RWPE1 (cell line): ENCODE measurements around the gene RNF224.

ENCODE experiments used
- CTCF ChIA-PET: fragments of 350-600 bp; sonication (Branson Sonifier 250); formaldehyde crosslinking; extraction: SDS; loops from one replicate; lab custom pipeline; 2021; lab: Yijun Ruan, JAX
- POLR2A ChIA-PET: fragments of 400-600 bp; formaldehyde crosslinking; extraction: SDS; loops from one replicate; lab custom pipeline; 2020; ENCODE audit warnings: antibody characterized with exemption; ENCODE audit not compliant: low non-redundant PET; lab: Yijun Ruan, JAX
- DNase-seq: peaks from one replicate; pipeline ENCODE4 v3.0.0; 2012; ENCODE audit warnings: low spot score
- H3K27ac ChIP-seq: fragments of 450-650 bp; 2 replicates; pipeline ENCODE4 v1.5.1; 2017
- TF ChIP-seq, protein P1 (sequence below): fragments of 450-650 bp; conservative IDR thresholded peaks from 2 replicates; pipeline ENCODE4 v1.5.1; 2017; ENCODE audit warnings: low read depth, mild to moderate bottlenecking

RNF224 gene

GRCh38 chr9:137215196-137215986, 11.9 kb upstream of the RNF224 start:
- CTCF ChIA-PET: interaction anchor here (0.6 to 3.0 kb wide), 8 partner anchors 12 to 219 kb away, joined by 3 to 13 read pairs (median 3); partner anchors contain the start of gene RNF224
- TF ChIP-seq, protein P1, sequence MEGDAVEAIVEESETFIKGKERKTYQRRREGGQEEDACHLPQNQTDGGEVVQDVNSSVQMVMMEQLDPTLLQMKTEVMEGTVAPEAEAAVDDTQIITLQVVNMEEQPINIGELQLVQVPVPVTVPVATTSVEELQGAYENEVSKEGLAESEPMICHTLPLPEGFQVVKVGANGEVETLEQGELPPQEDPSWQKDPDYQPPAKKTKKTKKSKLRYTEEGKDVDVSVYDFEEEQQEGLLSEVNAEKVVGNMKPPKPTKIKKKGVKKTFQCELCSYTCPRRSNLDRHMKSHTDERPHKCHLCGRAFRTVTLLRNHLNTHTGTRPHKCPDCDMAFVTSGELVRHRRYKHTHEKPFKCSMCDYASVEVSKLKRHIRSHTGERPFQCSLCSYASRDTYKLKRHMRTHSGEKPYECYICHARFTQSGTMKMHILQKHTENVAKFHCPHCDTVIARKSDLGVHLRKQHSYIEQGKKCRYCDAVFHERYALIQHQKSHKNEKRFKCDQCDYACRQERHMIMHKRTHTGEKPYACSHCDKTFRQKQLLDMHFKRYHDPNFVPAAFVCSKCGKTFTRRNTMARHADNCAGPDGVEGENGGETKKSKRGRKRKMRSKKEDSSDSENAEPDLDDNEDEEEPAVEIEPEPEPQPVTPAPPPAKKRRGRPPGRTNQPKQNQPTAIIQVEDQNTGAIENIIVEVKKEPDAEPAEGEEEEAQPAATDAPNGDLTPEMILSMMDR: no peak
- no peak for DNase-seq
- peak overlapping the region; percentile 82 for H3K27ac ChIP-seq
- POLR2A ChIA-PET: interaction anchor here (0.6 to 1.3 kb wide), 2 partner anchors 21 to 27 kb away, joined by 3 to 4 read pairs; partner anchors contain the start of genes ANAPC2 and SSNA1

DNA sequence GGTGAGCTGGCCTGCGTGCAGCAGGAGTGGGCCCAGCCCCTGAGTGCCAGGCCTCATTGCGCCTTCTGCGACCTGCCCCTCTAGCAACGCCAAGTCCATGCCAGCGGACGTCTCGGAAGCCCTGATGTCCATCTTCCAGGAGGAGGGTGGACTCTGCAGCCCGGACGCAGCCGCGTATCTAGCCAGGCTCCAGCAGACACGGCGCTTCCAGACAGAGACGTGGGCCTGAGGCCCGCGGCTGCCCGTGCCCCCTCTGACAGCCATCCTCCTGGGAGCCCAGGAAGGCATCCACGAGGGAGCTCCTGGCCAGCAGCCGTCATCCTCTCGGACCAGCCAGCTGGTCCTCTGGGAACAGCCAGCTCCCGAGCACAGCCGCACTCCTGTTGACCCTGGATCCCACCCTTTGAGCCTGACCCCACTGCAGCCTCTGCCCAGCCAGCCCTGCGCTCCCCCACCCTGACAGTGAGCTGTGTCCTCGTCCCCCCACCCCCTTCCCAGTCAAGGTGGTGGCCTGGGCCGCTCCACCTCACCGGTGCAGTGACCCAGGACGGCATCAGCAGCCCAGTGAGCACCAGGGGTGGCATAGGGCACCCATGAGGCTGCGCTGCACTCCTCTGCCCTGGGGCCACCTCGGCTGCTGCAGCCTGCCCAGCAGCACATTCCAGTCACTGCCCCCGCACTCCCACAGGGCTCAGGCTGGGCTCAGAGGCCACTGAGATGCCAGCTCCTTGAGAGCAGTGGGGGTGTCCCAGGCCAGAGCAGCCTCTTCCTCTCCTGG, 10.9 kb upstream of the RNF224 start:
- POLR2A ChIA-PET: interaction anchor here (0.6 to 1.3 kb wide), 3 partner anchors 10 to 40 kb away, joined by 3 to 4 read pairs (median 3); partner anchors contain the start of genes ANAPC2 and SSNA1
- peak overlapping the region; percentile 82 for H3K27ac ChIP-seq
- CTCF ChIA-PET: interaction anchor here (0.6 to 3.0 kb wide), 5 partner anchors 11 to 101 kb away, joined by 3 to 13 read pairs (median 4); partner anchors contain the start of gene RNF224
- TF ChIP-seq, protein P1: no peak
- no peak for DNase-seq

- DNase-seq: peak; percentile 96
- TF ChIP-seq, protein P1: no peak
- CTCF ChIA-PET: interaction anchor here (0.6 to 3.0 kb wide), 6 partner anchors 9 to 103 kb away, joined by 3 to 13 read pairs (median 5); partner anchors contain the start of gene RNF224
- peak overlapping the region; percentile 82 for H3K27ac ChIP-seq
- POLR2A ChIA-PET: interaction anchor here (1.0 kb wide), 1 partner anchor 23 kb away, joined by 3 read pairs; no protein-coding TSS in a partner anchor
These were observed 9.8 kb upstream of the RNF224 start for GRCh38 chr9:137217276-137218211.

DNA sequence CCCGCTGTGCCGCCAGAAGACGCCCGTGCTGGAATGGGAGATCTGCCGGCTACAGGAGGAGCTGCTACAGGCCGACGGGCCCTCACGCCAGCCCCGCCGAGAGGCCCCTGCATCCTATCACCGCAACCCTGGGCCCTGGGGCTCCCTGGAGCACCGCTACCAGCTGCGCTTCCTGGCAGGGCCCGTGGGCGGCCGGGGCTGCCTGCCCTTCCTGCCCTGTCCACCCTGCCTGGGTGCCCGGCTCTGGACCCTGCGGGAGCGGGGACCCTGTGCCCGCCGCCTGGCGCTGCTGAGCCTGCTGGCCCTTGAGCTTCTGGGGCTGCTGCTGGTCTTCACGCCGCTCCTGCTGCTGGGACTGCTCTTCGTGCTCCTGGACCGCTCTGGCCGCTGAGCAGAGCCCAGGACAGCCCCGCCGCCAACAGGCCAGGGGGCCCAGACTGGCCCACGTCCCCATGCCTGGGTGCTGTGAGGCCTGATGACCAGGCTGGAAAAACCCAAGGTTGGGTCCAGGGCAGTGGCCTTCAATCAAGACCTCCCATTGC, 9.0 kb upstream of the RNF224 start:
- POLR2A ChIA-PET: no interaction called here
- CTCF ChIA-PET: interaction anchor here (0.7 to 3.0 kb wide), 3 partner anchors 9 to 42 kb away, joined by 4 to 13 read pairs (median 6); partner anchors contain the start of gene RNF224
- DNase-seq: no peak
- peak overlapping the region; percentile 82 for H3K27ac ChIP-seq
- TF ChIP-seq, protein P1: no peak

DNA sequence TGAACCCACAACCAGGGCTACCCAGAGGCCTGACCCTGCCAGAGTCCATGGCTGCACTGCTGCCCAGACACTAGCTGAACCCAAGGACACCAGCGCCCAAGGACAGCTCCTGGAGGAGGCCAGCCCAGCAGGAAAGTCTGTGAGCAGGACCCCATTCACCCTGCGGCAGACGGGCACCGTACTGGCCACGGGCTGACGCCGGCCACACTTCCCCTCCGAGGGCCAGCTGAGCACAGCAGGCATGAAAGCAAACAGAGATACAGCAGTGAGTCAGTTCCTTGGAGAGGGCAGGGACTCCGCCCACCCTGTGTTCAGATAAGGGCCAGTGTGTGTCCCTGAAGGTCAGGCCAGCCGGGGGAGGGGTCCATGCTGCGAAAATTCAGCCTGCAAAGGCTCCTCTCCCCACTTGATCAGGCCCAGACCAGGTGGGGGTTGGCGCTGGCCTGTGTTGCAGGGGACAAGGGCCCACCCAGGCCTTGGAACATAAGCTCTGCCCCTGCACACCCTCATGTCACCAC, 8.5 kb upstream of the RNF224 start:
- no peak for DNase-seq
- TF ChIP-seq, protein P1: no peak
- CTCF ChIA-PET: interaction anchor here (0.7 to 1.1 kb wide), 3 partner anchors 30 to 104 kb away, joined by 3 to 6 read pairs (median 6); partner anchors contain the start of gene SSNA1
- H3K27ac ChIP-seq: peak overlapping the region; percentile 82
- POLR2A ChIA-PET: no interaction called here
